Esophagus mucosa (tissue), 1 donor: ENCODE data around the gene IGSF9. TPM values are rescaled to one million over a fixed set of nuclear protein-coding genes. Genes with fewer than 3 reads are reported as not detected.

Source experiments
- ATAC-seq: fragments of 200-7000 bp; cut with Tn5 transposase; one replicate; pipeline ENCODE4 v1.9.1; 2020
- total RNA-seq: library from RNA; stranded (reverse); gene quantifications from one replicate; pipeline ENCODE4 v1.2.4, GENCODE V29; 2023
- donor health status: DM: yes; HTN: yes; CAD: no.

Gene IGSF9
- total RNA-seq, 1 donor from 2014 or later = 13.0 TPM

DNA sequence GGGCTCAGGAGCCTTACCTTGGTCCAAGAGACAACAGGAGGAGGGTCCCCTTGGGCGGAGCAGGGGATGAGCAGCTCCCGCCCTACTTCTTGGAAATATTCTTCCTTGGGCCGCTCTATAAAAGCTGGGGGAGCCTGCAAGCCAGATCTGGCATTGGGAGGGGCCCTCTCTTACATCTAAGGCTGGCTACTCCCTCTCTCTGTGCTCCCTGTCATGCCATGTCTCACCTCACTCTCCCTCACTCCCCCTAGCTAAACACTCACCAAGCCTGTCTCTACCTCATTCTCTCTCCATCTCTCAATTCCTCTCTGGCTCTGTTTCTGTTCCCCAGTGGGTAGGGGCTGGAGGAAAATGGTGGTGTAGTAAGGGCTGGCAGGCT, 13.6 kb downstream of the IGSF9 start:
- no peak for ATAC-seq

DNA sequence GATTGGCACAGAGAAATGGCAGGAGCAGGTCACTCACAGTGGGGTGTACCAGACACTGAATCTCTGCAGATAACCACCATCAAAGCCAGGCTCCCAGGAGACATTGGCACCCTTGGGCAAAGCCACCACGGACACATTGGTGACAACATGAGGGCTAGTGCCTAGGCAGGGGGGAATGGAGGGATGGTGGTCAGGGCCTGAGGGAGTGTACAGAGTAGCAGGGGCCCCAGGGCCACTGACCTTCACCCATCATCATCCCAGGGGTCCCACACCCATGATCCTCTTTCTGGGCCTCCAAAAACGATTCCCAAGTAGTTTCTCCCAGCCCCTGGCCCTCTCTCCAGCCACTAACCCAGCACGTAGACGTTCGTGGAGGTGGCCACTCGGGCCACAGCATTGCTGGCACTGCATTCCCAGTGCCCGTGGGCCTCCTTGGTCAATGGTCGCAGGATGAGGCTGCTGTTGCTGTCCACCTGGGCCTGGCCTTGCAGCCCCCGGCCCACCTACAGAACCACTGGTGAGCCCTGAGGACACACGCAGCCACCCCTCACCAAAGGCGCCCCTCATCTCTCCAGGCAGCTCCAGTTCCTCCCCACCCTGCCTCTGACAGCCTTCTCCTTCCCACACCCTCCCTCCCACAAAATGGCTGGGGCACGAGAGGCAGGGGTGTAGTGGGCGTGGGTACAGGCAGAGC, 14.2 kb downstream of the IGSF9 start:
- ATAC-seq = no peak

DNA sequence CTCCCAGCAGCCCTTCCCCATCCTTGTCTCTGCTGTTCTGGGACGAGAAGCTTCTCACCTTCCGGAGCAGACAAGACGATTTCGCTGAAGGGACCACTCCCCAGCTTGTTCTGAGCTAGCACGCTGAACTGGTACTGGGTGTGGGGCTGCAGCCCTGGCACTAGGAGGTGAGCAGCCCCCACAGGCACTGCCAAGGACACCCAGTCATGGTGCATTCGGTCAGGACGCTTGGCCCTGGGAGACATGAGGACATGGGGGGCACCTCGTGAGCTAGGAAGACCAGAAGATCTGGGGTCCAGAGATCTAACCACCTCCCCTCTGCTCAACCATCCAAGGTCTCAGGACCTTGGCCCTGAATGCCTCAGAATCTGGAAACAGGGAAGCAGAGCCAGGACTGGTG, 14.8 kb downstream of the IGSF9 start:
- ATAC-seq = no peak

DNA sequence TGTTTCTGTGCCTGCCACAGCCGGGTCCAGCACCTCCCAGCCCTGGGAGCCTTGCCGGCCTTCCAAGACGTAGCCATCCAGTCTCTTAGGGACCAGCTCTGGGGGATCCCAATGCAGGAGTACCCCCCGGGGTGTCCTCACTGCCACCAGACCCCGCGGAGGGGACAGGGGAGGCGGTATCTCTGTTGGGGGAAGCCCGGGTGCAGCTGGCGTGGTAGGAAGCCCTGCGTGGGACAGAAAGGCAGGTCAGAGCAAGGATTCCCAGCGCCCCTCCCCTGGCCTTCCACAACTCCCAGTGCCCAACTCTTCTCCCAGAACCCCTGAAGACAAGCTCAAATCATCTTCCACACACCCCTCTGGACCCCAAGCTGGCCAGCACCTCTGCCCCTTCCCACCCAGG, 15.2 kb downstream of the IGSF9 start:
- ATAC-seq = no peak

DNA sequence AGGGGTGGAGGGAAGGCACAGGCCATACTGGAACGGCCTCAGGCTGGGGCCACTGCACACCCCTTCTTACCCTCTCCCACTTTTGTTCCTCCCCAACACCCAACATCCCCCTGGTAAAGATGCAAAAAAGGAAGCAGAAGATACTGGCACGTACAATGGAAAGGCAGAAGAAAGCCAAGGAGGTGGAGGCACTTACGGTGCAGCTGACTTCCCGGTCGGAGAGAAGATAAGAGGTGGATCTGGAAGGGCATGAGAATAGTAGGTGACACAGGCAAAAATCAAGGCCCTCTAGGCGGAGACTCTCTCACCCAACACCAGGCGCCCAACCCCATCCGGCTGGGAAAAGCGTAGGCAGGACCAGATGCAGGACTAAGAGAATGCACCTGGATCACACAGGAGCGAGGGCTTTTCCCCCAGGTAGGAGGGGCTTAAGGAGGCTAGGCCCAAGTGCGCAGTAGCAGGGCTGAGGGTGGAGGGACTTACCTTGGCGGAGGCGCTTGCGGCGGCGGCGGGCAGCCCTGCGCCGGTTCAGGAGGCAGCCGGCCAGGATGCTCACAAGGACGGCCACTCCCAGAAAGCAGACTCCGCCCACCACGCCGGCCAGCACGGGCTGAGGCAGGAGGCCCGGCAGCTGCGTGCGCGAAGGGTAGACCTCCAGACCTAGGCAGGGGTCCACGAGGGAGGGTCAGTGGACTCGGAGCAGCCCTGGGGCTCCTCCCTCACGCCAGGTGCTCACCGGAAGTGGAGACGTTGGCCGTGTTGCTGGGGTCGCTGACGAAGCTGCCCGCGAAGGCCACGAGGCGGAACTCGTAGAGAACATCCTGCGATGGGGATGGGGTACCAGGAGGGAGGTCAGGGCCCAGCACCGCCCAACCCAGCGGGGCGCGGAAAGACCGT, 16.0 kb downstream of the IGSF9 start:
- ATAC-seq = peak; percentile 50

DNA sequence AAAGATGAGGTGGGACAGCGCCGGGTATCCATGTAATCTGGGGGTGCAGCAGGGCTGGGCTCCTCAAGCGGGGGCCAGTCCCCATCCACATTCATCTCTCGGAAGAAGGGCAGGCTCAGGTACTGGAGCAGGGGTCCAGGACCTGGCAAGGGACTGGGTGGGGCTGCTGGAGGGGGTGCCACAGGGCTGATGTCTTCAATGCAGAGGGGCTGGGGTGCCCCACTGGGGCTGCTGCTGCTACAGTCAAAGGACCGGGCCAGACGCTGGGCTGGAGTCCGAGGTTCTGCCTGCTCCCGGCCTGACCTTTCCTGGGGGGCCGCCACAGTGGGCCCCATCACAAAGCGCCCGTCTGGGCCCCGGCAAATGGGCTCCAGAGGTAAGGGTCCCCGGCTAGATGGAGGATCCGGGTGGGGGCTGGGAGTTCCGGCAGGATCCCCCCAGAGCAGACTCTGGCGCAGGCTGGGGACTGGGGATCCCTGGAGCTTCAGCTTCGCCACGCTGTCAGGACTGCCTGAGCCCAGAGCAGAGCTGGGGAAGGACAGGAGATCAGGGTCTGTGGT, 16.8 kb downstream of the IGSF9 start:
- ATAC-seq = no peak

DNA sequence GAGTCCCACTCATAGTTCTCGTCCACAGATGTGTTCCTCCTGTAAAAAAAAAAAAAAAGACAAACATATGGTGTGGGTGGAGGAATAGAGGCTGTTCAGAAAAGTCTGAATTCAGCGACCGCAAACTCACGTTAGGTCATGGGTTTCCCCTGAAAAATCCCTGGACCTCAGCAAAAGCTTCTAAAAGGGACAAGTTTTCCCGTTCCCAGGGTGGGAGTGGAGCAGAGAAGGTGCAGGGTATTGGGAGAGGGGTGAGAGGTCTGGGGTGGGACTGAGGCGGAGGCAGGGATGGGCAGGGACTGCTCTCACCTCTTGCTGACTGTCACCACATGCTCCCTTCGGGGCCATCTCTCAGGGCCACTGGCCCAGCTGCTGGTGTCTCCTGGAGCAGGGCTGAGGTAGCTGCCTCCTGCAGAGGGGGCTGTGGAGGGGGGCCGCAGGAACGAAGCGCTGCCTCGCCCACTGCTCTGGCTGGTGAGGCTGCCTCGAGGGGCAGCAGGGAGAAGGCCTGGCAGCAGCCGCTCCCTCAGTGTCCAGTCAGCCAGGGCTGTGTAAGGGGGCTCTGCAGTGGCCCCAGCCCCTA, 17.5 kb downstream of the IGSF9 start:
- ATAC-seq = no peak

DNA sequence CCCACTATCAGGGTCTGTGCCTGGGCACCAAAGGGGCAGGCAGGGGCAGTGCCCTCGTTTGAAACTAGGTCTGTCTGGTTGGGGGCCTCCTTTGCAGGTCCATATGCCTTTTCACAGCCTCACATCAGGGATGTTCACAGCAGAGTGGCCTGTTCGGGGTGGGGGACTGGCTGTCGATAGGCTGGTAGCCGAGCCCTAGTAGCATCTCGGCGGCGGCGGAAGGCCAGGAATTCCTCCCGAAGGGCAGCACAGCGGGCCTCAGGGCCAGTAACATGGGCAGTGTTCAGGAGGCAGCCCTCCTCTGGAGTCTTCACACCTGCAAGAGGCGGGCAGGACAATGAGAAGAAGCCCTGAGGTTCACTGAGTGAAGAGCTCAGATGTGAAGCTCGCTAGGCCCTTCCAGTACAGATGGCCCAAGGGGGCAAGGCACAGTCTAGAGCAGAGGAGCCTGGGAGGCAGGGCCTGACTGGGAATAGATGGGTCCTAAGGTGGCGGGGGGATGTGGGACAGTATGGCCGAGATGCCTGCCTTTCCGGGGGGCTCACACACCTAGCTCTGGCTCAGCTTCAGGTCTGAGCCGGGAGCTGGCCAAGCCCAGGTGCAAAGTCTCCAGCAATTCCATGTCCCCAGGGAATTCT, 18.1 kb downstream of the IGSF9 start:
- no peak for ATAC-seq

DNA sequence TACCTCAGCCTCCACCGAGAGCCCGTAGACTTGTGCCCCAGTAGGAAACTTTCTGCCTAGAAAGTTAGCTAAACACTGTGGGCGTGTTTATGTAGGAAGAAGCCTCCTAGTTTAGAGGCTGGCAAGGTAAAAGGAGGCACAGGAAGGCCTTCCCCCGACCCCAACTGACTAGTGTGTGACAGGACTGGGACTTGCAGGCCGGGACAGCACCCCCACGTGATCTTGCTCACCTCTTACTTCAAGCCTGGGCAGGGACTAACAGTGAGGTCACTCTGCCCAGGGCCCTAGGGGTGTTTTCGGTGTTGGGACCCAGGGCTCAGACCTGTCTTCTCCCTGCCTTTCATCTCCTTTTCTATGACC, 19.7 kb downstream of the IGSF9 start:
- ATAC-seq = peak; percentile 47

DNA sequence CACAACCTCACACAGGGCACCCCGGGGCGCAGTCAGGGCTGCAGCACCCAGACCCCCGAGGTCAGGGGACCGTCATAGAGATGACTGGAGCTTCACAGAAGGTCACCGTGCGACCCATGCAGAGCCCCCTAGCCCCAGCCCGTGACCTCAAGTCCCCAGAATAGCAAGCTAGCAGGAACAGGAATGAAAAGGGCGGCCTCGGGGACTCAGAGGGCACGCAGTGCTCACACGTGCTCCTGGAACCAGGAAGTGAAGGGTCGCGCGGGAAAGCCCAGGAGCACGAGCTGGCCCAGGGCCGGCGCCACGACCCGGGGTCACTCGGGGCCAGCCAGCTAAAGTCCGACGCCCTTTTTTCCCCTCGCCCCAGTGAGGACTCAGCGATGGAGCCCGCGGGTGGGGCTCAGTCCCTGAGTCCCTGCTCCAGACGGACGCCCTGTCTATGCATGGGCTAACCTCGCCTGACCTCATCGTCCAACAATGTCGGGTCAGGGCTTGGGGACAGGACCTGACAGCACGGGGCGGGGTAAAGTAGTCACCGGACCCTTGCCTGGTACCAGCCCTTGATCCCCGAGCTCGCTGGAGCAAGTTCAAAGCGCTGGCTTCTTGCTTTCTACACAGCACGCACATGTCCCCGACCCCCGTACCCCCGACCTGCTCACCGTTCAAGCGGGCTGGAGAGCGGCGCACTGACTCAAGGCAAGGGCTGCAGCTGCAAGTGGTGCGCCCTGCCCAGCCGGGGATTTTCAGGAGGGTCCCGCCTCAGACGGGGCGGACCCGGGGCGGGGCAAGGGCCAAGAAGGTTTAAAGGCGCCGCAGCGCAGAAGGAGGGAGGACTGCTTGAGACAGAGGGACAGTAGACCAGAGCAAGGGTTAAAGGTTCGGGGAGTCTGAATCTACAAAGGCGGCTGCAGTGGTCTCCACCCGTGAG, 20.4 kb downstream of the IGSF9 start, which contains the start of gene TAGLN2:
TSS of gene TAGLN2 (minus strand) at position 717 of the 928 bp plus-strand sequence. CDS start 4,998 bp downstream, outside the sequence.
- peak; percentile 71 for ATAC-seq

DNA sequence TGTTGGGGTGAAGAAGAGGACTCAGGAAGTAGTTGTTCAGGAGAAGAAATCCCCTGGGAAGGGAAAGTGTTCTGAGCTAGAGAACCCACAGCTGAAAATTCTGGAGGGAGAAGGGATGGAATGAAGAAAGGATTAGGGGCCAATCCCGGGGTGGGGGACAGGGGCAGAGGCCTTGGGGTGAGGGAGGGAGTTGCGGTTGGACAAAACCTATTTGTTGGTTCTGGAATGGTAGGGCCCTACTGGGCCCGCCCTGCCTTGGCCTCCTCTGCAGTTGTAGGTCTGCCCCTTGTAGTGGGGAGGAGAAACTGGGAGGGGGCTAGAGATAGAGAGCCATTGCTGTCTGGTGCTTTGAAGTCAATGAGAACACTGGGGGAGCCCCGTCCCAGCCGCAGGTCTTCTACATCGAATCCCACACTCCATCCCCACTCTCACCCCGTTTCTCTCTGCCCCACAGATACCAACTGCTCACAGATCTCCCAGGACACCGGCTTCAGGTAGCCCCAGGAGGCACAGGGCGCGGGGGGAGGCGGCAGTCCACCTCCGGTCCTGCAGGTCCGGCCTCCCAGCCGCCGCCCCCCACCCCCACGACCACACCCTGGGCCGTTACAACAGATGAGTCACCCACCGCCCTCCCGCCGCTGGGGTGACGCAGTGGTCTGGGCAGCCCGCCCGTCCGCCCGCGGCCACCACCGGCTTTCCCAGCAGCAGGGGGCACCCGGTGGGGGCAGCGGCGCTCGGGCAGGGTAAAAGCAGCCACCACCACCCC, 21.2 kb downstream of the IGSF9 start:
- ATAC-seq = peak; percentile 67

DNA sequence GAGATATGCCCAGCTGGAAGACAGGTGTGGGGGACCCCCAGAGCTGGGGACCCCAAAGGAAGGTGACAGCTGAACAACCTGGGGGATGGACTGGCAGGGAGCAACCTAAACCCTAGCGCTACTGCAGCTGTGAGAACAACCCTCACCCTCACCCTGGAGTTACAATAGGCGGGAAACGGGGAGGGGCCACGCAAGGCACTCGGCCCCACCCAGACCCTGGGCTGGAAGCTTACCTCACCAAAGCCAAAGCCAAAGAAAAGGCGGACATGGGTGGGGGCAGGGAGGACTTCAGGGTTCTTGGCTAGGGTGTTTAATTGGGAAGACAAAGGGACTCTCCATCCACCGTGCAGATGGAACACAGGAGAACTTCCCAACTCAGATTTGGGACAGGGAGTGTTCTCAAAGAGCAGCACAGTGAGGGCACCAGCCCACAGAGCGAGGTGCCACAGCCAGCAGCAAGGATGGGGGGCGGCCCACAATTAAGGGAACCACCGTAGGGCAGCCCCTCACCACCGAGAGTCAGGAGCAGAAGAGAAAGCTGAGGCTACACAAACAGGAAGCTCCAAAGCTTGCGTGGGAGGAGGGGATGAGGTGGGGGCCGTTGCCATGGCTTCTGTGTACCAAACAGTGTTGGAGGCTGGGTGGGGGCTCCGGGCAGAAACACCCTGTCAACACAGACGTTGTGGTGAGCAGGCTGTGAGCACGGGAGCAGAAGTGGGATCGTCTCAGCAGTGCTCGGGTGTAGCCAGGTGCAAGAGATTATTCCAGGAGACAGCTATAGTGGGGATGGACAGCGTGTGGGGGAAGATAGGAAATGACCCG, 22.0 kb downstream of the IGSF9 start:
- peak; percentile 68 for ATAC-seq

DNA sequence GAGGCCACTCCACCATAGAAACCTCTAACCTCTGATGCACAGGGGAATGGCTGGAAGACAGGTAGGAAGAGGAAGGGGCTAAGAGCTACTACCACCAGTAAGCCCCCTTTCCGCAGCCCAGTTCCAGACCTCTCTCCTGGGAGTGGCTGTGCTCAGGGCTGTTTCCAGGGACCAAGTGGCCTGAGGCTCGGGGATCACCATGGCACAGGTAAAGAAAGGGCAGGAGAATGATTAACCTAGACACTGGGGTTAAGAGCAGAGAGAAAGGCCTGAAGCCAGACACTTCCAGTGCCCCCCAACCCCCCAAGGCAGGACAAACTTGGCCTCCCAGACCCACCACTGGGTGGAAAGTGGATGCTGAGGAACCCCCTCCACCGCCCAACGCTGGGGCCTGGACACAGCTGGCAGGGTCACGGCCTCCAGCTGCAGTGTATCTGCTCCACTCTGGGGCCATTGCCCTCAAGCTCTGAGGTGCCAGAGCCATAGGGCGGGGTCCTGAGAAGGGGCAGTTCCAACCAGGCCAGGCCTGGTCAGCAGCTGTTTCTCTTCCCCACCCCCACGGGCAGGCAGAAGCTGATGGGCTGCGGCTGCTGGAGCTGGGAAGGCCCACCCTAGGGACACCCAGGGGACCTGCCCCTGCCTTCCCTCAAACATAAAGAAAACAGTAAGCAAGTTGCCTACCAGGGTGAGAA, 22.8 kb downstream of the IGSF9 start:
- no peak for ATAC-seq

DNA sequence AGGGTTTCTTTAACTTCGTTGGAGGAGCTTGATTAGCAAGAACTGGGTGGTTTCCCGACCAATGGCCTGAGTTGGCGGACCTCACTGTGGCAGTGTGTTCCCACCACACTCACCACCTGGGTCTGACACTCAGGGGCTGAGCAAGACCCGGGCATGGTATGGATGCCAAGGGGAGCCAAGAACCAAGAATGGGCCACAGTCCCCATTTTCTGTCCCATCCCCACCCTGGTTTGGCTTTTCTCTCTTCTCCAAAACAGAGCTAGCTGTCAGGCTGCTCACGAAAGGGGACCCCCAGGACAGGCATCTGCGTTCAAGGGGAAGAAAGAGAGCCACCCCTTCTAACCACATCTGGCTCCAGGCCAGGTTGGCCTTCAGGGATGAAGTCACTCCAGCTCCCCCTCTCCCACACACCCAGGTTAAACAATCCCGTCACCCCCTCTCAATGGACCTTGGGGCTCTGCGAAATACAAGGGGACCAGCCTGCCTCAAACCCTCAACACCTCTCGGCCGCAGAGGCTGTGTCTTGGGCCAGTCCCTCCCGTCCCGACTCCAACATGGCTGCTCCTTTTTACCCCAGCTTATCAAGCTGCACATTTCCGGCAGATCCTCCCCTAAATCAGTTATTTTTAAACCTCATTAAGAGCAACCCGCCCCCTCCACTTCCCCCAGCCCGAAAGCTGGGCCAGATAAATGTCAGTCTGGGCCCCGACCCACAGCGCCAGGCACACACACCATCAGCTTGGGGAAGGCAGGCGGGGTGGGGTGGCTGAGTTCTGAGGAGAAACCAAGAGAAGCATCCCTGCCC, 23.5 kb downstream of the IGSF9 start:
- ATAC-seq = no peak

DNA sequence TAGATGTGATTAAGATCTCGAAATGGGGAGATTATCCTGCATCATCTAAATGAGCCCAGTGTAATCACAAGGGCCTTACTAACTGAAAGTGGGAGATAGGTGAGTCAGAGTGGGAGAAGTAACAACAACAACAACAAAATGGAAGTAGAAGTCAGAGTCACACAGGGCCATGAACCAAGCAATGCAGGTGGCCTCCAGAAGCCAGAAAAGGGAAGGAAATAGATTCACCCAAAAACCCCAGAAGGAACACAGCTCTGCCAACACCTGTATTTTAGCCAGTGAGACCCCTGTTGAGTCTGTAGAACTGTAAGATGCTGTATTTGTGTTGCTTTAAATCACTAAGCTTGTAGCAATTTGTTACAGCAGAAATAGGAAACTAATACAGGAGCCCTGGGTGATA, 24.2 kb downstream of the IGSF9 start:
- ATAC-seq = no peak

DNA sequence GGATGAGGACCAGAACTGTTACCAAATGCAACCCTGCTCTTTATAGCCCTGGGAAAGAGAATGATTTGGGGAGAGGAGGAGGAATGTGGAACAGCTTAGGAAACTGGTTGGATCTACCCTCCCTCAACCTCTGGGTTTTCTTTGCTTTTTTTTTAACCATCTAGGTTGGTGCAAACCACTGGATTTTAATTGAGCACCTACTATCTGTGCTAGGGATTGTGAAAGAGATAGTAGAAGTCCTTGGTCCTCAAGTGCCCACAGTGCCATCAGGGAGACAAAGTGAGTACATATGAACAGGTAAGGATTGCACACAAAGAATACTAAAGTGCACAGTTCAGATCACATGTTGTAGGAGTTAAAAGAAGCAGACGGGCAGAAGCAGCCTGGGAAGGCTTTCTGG, 24.8 kb downstream of the IGSF9 start:
- ATAC-seq = no peak

DNA sequence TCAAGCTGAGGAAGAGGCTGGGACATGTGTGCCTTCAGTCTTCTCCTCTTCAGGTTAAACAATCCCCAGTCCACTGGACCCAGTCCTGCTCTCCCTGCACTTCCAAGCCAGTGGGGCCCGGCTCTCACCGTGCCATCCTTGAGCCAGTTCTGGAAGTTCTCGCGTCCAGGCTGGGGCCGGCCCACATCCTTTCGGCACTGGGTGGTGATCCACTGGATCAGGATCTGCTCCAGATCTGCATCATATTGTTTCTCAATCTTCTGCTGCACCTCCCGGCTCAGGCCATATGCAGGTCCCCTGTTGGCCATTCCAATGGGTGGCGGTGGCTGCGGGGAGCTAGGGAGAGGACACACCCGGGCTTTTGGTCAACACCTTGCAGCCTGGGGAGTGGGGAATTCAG, 25.2 kb downstream of the IGSF9 start:
- no peak for ATAC-seq

DNA sequence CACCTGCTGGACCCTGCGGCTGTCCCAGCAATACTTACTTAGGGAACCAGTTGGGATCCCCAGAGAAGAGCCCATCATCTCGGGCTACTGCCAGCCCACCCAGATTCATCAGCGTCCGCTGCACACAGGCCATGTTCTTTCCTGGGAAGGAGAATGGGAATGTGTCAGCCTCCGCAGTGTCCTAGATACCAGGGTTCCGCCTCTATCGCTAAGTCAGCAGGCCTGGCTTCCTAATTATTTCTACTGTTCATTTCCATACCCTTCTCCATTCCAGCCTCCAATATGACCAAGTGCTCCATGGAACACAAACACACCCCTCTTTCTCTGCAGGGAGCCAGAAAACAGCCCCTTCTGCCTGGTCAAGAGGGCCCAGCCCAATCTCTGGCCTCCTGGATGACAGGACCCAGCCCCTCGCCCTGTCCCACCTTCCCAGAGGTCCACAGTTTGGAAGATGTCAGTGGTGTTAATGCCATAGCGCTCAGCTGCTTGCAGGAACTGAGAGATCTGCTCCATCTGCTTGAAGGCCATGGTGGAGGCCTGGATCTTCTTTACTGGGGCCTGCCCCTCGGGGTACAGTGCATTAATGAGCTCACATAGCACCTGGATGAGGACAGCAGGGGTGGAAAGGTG, 26.1 kb downstream of the IGSF9 start:
- no peak for ATAC-seq
